G401 (cell line): ENCODE measurements around the gene LRRC74B. TPM values are rescaled to one million over a fixed set of nuclear protein-coding genes. Genes with fewer than 3 reads are reported as not detected.
"Not testable (repeated sequence)": the region's sequence is repeated elsewhere in the genome, so short reads cannot be mapped to it uniquely, and the experiment has no call there.

ENCODE experiments used
- DNase-seq: peaks from one replicate; pipeline ENCODE4 v3.0.0-alpha.2; 2015; ENCODE audit warnings: low spot score
- in situ Hi-C: cut with HindIII; loops from 2 replicates; pipeline ENCODE4 v1.10.0; 2016; ENCODE audit warnings: low sequenced_read_pairs, mixed read lengths
- total RNA-seq: library from RNA; depleted of rRNA; stranded (reverse); fragments of >200 nt; shearing (Covaris generic); gene quantifications from 2 replicates; pipeline ENCODE4 v1.2.3, GENCODE V29; 2014

LRRC74B gene
- total RNA-seq, 1 experiment from 2014 or later, result not detected

- in situ Hi-C loops, result no loop called here
These were observed 23.6 kb downstream of the LRRC74B start for GRCh38 chr22:21069375-21069774.

GRCh38 chr22:21070690-21071615, 25.2 kb downstream of the LRRC74B start:
- in situ Hi-C loops, result no loop called here
- no peak for DNase-seq

More at GRCh38 chr22:21069375-21069774, 23.6 kb downstream of the LRRC74B start:
- DNase-seq, result no peak

DNA sequence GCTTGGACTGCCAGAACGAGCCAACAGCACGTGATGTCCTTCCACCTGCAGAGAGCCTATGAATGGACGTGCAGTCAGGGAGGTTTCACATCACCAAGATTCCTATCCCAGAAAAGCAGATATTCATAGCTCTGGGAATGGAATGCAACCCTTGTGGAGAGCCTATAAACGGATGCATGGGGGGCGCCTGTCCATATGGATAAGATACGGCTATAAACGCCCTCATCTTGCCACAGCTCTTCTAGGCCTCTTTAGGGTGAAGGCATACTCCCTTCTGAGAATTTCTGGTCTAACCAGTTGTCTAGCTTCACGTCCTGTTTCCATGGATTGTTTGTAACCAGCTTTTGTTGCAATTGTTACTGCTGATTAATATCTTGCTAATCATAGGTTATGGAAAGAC, 26.1 kb downstream of the LRRC74B start:
- DNase-seq, in situ Hi-C loops: not testable (repeated sequence)

DNA sequence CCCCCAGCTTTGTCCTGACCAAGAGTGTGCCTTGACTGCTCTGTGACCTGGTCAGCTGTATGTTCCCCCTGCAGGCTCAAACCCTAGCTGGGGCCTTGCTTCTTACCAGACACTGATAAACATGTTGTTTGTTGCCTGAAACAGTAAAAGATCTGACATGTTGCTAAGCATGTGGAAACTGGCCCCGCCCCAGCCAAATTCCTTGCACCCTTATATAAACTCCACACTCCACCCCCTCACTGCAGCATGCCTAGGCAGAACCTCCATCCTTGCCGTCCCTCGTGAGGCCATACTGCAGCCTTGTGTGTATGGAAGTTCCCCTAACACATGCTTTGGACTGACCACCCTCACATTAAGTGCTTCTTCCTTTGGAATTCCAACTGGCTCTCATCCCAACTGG, 27.3 kb downstream of the LRRC74B start:
- in situ Hi-C loops, result no loop called here
- DNase-seq, result no peak

DNA sequence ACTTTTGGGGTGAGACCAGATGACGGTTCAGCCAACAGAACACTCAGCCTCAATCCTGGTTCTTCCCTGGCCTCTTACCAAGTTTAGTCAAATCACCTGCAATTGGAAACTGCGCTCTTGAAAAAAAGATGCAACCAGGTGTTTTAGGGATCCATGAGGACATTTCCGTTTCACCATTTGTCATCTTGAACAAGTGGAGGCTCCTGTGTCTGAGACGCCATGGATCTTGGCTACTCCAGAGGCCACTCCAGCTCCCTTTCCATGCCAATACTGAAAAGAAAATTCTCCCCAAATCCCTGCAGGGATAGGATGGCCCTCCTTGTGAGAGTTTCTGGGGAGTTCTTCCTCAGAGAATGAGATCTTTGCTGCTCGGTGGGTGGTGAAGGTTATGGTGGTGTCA, 27.7 kb downstream of the LRRC74B start:
- DNase-seq, result no peak
- in situ Hi-C loops, result no loop called here

DNA sequence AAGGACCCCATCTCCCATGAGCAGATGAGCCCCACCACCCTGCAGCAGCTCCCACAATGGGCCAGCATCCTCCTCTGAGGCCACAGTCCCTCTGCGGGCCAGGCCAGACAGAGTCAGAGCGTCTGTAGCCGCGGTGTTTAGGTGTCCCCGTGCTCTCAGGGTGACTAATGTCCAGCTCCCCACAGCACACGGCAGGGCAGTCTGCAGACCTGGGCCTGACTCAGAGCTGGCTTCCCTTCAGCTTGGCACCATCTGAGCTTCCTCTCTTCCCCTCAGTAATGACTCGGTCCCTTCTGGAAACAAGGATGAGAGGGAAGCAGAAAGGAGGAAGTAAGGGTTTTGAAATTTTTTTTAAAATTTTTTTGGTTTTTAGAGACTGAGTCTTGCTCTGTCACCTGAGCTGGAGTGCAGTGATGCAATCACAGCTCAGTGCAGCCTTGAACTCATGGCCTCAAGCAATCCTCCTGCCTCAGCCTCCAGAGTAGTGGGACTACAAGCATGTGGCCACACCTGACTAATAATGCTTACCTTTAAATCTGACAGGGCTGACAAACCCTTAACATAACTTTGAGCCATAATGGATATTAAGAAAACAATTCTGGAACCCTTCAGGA, 28.5 kb downstream of the LRRC74B start:
- DNase-seq, result no peak

DNA sequence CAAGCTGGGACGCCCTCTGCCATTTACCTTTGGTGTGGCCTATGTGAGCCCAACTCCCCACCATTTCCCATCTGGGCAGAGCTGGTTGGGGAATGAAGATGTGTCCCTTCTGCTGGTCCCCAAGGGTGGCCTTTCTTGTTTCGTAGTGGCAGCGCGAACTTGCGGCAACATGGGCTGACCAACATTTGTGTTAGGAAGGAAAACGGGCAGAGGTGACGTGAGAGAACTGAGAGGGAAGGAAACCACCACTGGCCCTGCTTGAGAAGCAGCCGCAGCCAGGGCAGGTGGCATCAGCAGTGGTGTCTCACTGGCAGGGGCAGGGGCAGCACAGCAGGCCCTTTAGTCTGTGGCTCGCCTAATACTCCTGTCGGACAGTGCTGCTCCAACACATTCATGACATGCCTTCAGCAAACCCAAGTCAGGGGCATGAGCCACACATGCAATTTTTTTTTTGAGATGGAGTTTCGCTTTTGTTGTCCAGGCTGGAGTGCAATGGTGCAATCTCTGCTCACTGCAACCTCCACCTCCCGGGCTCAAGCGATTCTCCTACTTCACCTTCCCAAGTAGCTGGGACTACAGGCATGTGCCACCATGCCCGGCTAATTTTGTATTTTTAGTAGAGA, 29.9 kb downstream of the LRRC74B start:
- in situ Hi-C loops, result no loop called here
- no peak for DNase-seq

More for the DNA sequence above, 28.5 kb downstream of the LRRC74B start:
- in situ Hi-C loops, result no loop called here

GRCh38 chr22:21076912-21077625, 31.3 kb downstream of the LRRC74B start:
- in situ Hi-C loops, result no loop called here

DNA sequence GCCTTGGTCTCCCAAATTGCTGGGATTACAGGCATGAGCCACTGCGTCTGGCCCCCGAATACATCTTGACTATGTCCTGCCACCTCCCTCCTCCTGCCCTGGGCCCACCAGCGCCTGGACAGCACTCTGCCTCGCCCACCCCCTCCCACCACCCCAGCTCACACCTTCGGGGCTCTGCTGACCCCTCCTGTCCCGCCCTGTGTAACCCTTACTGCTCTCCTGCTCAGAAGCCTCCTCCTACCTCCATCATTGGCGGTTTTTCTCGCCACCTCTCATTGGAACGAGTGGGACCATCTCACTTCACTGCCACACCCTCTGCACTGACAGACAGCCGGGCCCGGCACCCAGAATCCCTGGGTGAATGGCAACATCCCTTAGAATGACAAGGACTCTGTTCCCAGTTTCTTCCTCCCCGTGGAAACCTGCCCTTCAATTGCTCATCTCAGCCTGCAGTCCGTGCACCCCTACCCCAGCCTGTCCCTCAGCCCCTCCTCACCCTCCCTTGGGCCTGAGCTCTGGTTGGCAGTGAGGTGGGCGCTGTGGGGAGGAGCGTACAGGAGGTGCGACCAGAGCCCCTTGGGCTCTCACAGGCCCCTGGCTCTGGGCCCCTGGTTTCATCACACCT, 32.2 kb downstream of the LRRC74B start:
- no peak for DNase-seq
- in situ Hi-C loops, result no loop called here

More at GRCh38 chr22:21076912-21077625, 31.3 kb downstream of the LRRC74B start:
- no peak for DNase-seq

GRCh38 chr22:21078916-21079315, 33.2 kb downstream of the LRRC74B start:
- in situ Hi-C loops, result no loop called here
- no peak for DNase-seq

DNA sequence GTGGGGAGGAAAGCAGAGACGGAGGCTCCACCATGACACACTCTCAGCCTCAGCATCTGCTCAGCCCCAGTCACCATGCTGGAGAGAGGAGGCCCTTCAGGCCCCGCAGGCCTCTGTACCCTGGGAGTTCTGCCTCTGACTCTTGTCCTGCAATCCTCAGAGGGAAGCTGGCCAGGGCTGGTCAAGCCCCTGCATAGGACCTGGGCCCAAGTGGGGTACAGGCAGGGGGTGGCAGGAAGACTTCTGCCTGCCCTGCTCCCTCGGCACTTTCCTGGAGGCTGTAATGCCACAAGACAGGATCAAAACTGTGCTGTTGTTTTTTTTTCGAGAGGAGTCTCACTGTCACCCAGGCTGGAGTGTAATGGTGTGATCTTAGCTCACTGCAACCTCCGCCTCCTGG, 33.7 kb downstream of the LRRC74B start:
- in situ Hi-C loops, result no loop called here
- no peak for DNase-seq

- no peak for DNase-seq
- in situ Hi-C loops, result no loop called here
These were observed 34.8 kb downstream of the LRRC74B start for GRCh38 chr22:21080435-21081137.

DNA sequence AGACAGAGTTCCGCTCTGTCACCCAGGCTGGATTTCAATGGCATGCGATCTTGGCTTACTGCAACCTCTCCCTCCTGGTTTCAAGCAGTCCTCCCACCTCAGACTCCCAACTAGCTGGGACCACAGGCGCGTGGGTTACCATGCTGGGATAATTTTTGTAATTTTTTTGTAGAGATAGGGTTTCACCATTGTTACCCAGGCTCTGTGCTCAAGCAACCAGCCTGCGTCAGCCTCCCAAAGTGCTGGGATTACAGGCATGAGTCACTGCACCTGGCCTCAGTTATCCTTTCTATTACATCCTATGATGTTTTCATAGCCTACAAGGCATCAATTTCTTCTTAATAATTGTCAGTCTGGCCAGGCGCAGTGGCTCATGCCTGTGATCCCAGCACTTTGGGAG, 36.5 kb downstream of the LRRC74B start:
- in situ Hi-C loops, result no loop called here
- no peak for DNase-seq

DNA sequence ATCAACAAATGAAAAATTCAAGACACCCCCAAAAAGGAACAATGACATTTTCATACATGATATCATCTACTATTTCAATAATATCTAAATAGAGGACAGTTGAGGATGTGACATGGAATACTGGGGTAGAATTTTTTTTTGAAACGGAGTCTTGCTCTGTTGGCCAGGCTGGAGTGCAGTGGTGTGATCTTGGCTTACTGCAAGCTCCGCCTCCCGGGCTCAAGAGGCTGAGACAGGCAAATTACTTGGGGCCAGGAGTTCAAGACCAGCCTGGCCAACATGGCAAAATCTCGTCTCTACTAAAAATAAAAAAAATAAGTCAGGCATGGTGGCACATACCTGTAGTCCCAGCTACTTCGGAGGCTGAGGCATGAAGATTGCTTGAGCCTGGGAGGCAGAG, 41.4 kb downstream of the LRRC74B start:
- no peak for DNase-seq
- in situ Hi-C loops, result no loop called here

- DNase-seq, in situ Hi-C loops: not testable (repeated sequence)
These were observed 42.2 kb downstream of the LRRC74B start for GRCh38 chr22:21087926-21088325.

DNA sequence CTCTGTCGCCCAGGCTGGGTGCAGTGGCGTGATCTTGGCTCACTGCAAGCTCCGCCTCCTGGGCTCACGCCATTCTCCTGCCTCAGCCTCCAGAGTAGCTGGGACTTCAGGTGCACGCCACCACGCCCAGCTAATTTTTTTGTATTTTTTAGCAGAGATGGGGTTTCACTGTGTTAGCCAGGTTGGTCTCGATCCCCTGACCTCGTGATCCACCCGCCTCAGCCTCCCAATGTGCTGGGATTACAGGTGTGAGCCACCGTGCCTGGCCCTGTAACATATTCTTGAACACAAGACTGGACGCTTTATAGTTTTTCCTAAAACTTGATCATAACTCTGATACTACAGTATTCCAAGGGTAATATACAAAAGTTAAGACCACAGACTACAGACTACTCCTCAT, 45.5 kb downstream of the LRRC74B start:
- DNase-seq, in situ Hi-C loops: not testable (repeated sequence)

DNA sequence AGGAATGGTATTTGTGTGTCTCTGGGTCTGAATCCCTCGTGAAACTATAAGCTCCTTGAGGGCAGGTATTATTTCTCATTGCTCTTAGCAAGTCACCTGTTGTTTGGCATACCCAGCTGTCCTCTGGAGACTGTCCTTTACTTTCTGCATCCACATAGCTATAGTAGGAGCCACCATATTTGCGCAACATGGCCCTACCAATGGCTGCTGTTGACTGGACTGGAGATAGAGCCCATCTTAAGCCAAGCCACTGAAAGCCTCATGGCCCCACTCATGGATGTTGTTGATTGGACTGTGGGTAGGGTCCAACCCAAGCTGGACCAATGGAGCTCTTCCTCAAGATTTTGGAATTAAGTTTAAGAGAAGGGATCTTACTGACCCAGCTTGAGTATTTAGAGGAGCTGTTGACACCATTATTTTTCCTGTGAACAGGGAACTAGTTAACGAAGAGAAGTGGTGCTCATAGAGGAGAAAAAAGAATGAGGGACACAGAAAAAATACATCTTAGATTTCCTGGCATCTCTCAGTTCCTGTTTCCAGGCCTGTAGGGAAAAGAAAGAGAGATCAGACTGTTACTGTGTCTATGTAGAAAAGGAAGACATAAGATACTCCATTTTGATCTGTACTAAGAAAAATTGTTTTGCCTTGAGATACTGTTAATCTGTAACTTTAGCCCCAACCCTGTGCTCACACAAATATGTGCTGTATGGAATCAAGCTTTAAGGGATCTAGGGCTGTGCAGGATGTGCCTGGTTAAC, 47.2 kb downstream of the LRRC74B start:
- no peak for DNase-seq
- in situ Hi-C loops, result no loop called here
